T-helper 2 cell treated with Interferon-gamma antibody and Interleukin-4, amounts not matched to agents 5 μg/mL and 100 μg/mL, for 36 hours (primary cell): Measurements from ENCODE around the gene COLGALT1.
"Not testable (repeated sequence)": the region's sequence is repeated elsewhere in the genome, so short reads cannot be mapped to it uniquely, and the experiment has no call there.

Experiments
- DNase-seq: peaks from one replicate; pipeline ENCODE4 v3.0.0; 2021; ENCODE audit warnings: low spot score
- H3K27ac Mint-ChIP-seq: one replicate; pipeline ENCODE4 v1.8.0; 2021; ENCODE audit warnings: mild to moderate bottlenecking, mixed read lengths
- H3K27me3 Mint-ChIP-seq: one replicate; pipeline ENCODE4 v1.8.0; 2021; ENCODE audit warnings: low read depth, mixed read lengths
- H3K36me3 Mint-ChIP-seq: one replicate; pipeline ENCODE4 v1.8.0; 2021; ENCODE audit warnings: low read depth, mixed read lengths
- H3K4me1 Mint-ChIP-seq: one replicate; pipeline ENCODE4 v1.8.0; 2021; ENCODE audit warnings: low read depth, mixed read lengths
- H3K4me3 Mint-ChIP-seq: one replicate; pipeline ENCODE4 v1.8.0; 2022; ENCODE audit warnings: mild to moderate bottlenecking, moderate library complexity, mixed read lengths
- H3K9me3 Mint-ChIP-seq: one replicate; pipeline ENCODE4 v1.8.0; 2021; ENCODE audit warnings: mixed read lengths

Gene COLGALT1

GRCh38 chr19:17580470-17581144 lies 25.2 kb downstream of the COLGALT1 start:
- H3K4me1 Mint-ChIP-seq = peaks cover 4% of the 10 kb centered on the region
- H3K9me3 Mint-ChIP-seq = no peaks in the 10 kb centered on the region
- H3K27ac Mint-ChIP-seq = no peak overlapping the region
- H3K4me3 Mint-ChIP-seq = no peak overlapping the region
- DNase-seq = no peak
- no peaks in the 10 kb centered on the region for H3K27me3 Mint-ChIP-seq
- peaks cover 41% of the 10 kb centered on the region for H3K36me3 Mint-ChIP-seq

GRCh38 chr19:17581211-17581874 lies 25.9 kb downstream of the COLGALT1 start:
- Mint-ChIP-seq H3K4me3 (no peak overlapping the region), H3K4me1 (peaks cover 4% of the 10 kb centered on the region), H3K36me3 (peaks cover 38% of the 10 kb centered on the region), H3K27me3 (no peaks in the 10 kb centered on the region), H3K9me3 (no peaks in the 10 kb centered on the region), H3K27ac (no peak overlapping the region)
- DNase-seq = no peak

GRCh38 chr19:17582613-17583012 lies 27.2 kb downstream of the COLGALT1 start:
- Mint-ChIP-seq H3K4me1 (peaks cover 4% of the 10 kb centered on the region), H3K36me3 (peaks cover 33% of the 10 kb centered on the region), H3K4me3 (no peak overlapping the region), H3K9me3 (no peaks in the 10 kb centered on the region), H3K27ac (no peak overlapping the region), H3K27me3 (no peaks in the 10 kb centered on the region)
- no peak for DNase-seq

- Mint-ChIP-seq H3K27ac (no peak overlapping the region), H3K9me3 (no peaks in the 10 kb centered on the region), H3K36me3 (peaks cover 26% of the 10 kb centered on the region), H3K27me3 (no peaks in the 10 kb centered on the region), H3K4me1 (peaks cover 4% of the 10 kb centered on the region), H3K4me3 (no peak overlapping the region)
- DNase-seq = no peak
Observed at GRCh38 chr19:17584132-17584531, 28.7 kb downstream of the COLGALT1 start.

- peaks cover 14% of the 10 kb centered on the region for H3K36me3 Mint-ChIP-seq
- not testable (repeated sequence) for DNase-seq, H3K27ac Mint-ChIP-seq, H3K4me3 Mint-ChIP-seq, H3K9me3 Mint-ChIP-seq, H3K27me3 Mint-ChIP-seq, H3K4me1 Mint-ChIP-seq
Observed at GRCh38 chr19:17585395-17585794, 29.9 kb downstream of the COLGALT1 start.

GRCh38 chr19:17590866-17591265 lies 35.4 kb downstream of the COLGALT1 start:
- Mint-ChIP-seq H3K9me3 (no peaks in the 10 kb centered on the region), H3K4me1 (peaks cover 2% of the 10 kb centered on the region), H3K27me3 (no peaks in the 10 kb centered on the region), H3K27ac (no peak overlapping the region), H3K36me3 (no peaks in the 10 kb centered on the region), H3K4me3 (no peak overlapping the region)
- DNase-seq = no peak

GRCh38 chr19:17594296-17594695 lies 38.8 kb downstream of the COLGALT1 start:
- not testable (repeated sequence) for H3K36me3 Mint-ChIP-seq, H3K4me3 Mint-ChIP-seq, DNase-seq, H3K9me3 Mint-ChIP-seq, H3K27me3 Mint-ChIP-seq, H3K4me1 Mint-ChIP-seq, H3K27ac Mint-ChIP-seq

GRCh38 chr19:17598063-17598462 lies 42.6 kb downstream of the COLGALT1 start:
- DNase-seq, H3K4me3 Mint-ChIP-seq, H3K27ac Mint-ChIP-seq, H3K36me3 Mint-ChIP-seq, H3K9me3 Mint-ChIP-seq, H3K4me1 Mint-ChIP-seq: not testable (repeated sequence)
- H3K27me3 Mint-ChIP-seq = peaks cover 17% of the 10 kb centered on the region

GRCh38 chr19:17598953-17599352 lies 43.5 kb downstream of the COLGALT1 start:
- Mint-ChIP-seq H3K27me3 (peaks cover 24% of the 10 kb centered on the region), H3K27ac (no peak overlapping the region), H3K4me1 (no peaks in the 10 kb centered on the region), H3K4me3 (no peak overlapping the region), H3K9me3 (no peaks in the 10 kb centered on the region), H3K36me3 (no peaks in the 10 kb centered on the region)
- no peak for DNase-seq

GRCh38 chr19:17599780-17600179 lies 44.3 kb downstream of the COLGALT1 start:
- Mint-ChIP-seq H3K27me3 (peaks cover 31% of the 10 kb centered on the region), H3K4me3 (no peak overlapping the region), H3K27ac (no peak overlapping the region), H3K9me3 (no peaks in the 10 kb centered on the region), H3K36me3 (no peaks in the 10 kb centered on the region), H3K4me1 (no peaks in the 10 kb centered on the region)
- no peak for DNase-seq

GRCh38 chr19:17601683-17602082 lies 46.2 kb downstream of the COLGALT1 start:
- Mint-ChIP-seq H3K4me3 (no peak overlapping the region), H3K4me1 (peaks cover 3% of the 10 kb centered on the region)

GRCh38 chr19:17602217-17602616 lies 46.8 kb downstream of the COLGALT1 start:
- Mint-ChIP-seq H3K36me3 (no peaks in the 10 kb centered on the region), H3K27ac (no peak overlapping the region), H3K27me3 (peaks cover 34% of the 10 kb centered on the region), H3K9me3 (no peaks in the 10 kb centered on the region), H3K4me1 (peaks cover 6% of the 10 kb centered on the region), H3K4me3 (no peak overlapping the region)
- DNase-seq = no peak

More at GRCh38 chr19:17601683-17602082, 46.2 kb downstream of the COLGALT1 start:
- no peak for DNase-seq
- H3K36me3 Mint-ChIP-seq = no peaks in the 10 kb centered on the region
- no peaks in the 10 kb centered on the region for H3K9me3 Mint-ChIP-seq
- peaks cover 31% of the 10 kb centered on the region for H3K27me3 Mint-ChIP-seq
- H3K27ac Mint-ChIP-seq = no peak overlapping the region

- H3K4me3 Mint-ChIP-seq = no peak overlapping the region
- H3K9me3 Mint-ChIP-seq = no peaks in the 10 kb centered on the region
- H3K27ac Mint-ChIP-seq = no peak overlapping the region
- H3K27me3 Mint-ChIP-seq = peaks cover 34% of the 10 kb centered on the region
- no peak for DNase-seq
- no peaks in the 10 kb centered on the region for H3K36me3 Mint-ChIP-seq
- H3K4me1 Mint-ChIP-seq = peaks cover 6% of the 10 kb centered on the region
Observed at GRCh38 chr19:17602872-17603510, 47.5 kb downstream of the COLGALT1 start.

GRCh38 chr19:17604372-17605025 lies 49.0 kb downstream of the COLGALT1 start:
- H3K27ac Mint-ChIP-seq = no peak overlapping the region

More at GRCh38 chr19:17604372-17605025, 49.0 kb downstream of the COLGALT1 start:
- H3K4me1 Mint-ChIP-seq = peaks cover 6% of the 10 kb centered on the region
- H3K9me3 Mint-ChIP-seq = no peaks in the 10 kb centered on the region
- H3K36me3 Mint-ChIP-seq = no peaks in the 10 kb centered on the region
- H3K4me3 Mint-ChIP-seq = peak overlapping the region; percentile 1
- no peak for DNase-seq
- H3K27me3 Mint-ChIP-seq = peaks cover 34% of the 10 kb centered on the region
